HG03354 (cell line): ENCODE measurements around the gene TMEM167A.

Source experiments
- ATAC-seq: cut with Tn5 transposase; IDR thresholded peaks from one replicate; pipeline ENCODE4 v1.9.1; 2021; ENCODE audit warnings: mild to moderate bottlenecking; ENCODE audit not compliant: unreplicated experiment, poor library complexity, severe bottlenecking

TMEM167A gene

GRCh38 chr5:83042507-83042906, 34.7 kb downstream of the TMEM167A start:
- ATAC-seq = no peak

- no peak for ATAC-seq
These were observed 38.3 kb downstream of the TMEM167A start for GRCh38 chr5:83038924-83039323.

- ATAC-seq = no peak
These were observed 40.1 kb downstream of the TMEM167A start for GRCh38 chr5:83036991-83037575.

- ATAC-seq = no peak
These were observed 41.7 kb downstream of the TMEM167A start for GRCh38 chr5:83035373-83036100.

GRCh38 chr5:83034528-83035207, 42.5 kb downstream of the TMEM167A start:
- no peak for ATAC-seq

GRCh38 chr5:83034036-83034435, 43.2 kb downstream of the TMEM167A start:
- ATAC-seq = no peak

- no peak for ATAC-seq
These were observed 45.8 kb downstream of the TMEM167A start for GRCh38 chr5:83031381-83031780.

- ATAC-seq = no peak
These were observed 47.3 kb downstream of the TMEM167A start for GRCh38 chr5:83029912-83030311.

- ATAC-seq = peak; percentile 88
These were observed 50.1 kb downstream of the TMEM167A start for GRCh38 chr5:83026930-83027687.

- peak; percentile 56 for ATAC-seq
These were observed 50.7 kb downstream of the TMEM167A start for GRCh38 chr5:83026516-83026915.

GRCh38 chr5:83025690-83026478, 51.3 kb downstream of the TMEM167A start:
- no peak for ATAC-seq

GRCh38 chr5:83022334-83022733, 54.9 kb downstream of the TMEM167A start:
- ATAC-seq = no peak

- no peak for ATAC-seq
These were observed 61.5 kb downstream of the TMEM167A start for GRCh38 chr5:83015676-83016075.

GRCh38 chr5:83011985-83012384, 65.2 kb downstream of the TMEM167A start:
- peak; percentile 100 for ATAC-seq

GRCh38 chr5:83009408-83009807, 67.8 kb downstream of the TMEM167A start:
- no peak for ATAC-seq

- ATAC-seq = no peak
These were observed 69.4 kb downstream of the TMEM167A start for GRCh38 chr5:83007755-83008154.

- ATAC-seq = no peak
These were observed 70.4 kb downstream of the TMEM167A start for GRCh38 chr5:83006683-83007283.

GRCh38 chr5:83003791-83004190, 73.4 kb downstream of the TMEM167A start:
- ATAC-seq = no peak
